Vagina (tissue), 2 donors: Measurements from ENCODE around the gene NUTM2F. TPM values are rescaled to one million over a fixed set of nuclear protein-coding genes. Genes with fewer than 3 reads are reported as not detected.

Experiments used
- DNase-seq, 2 donors: peaks; one replicate each; pipeline ENCODE4 v3.0.0-alpha.2; 2017; ENCODE audit errors: extremely low spot score in 2 of 2
- H3K27ac ChIP-seq: fragments of 200-600 bp; sonication (generic); one replicate; pipeline ENCODE4 v1.5.1; 2019
- H3K27me3 ChIP-seq: fragments of 200-600 bp; sonication (generic); one replicate; pipeline ENCODE4 v1.5.1; 2019
- H3K36me3 ChIP-seq, 2 donors: fragments of 200-600 bp; sonication (generic); one replicate each; pipeline ENCODE4 v1.5.1; 2017 to 2019
- H3K4me1 ChIP-seq: fragments of 200-600 bp; sonication (generic); one replicate; pipeline ENCODE4 v1.5.1; 2019
- H3K4me3 ChIP-seq, 2 donors: fragments of 200-600 bp; sonication (generic); 1 replicate in 1 of 2; 2 replicates in 1 of 2; pipeline ENCODE4 v1.5.1; 2016 to 2019
- H3K9me3 ChIP-seq: fragments of 200-600 bp; sonication (generic); one replicate; pipeline ENCODE4 v1.5.1; 2019
- POLR2A ChIP-seq, 2 donors: fragments of 450-650 bp; IDR thresholded peaks; one replicate each; pipeline ENCODE4 v1.6.1; 2017; ENCODE audit warnings: antibody characterized with exemption in 2 of 2, mild to moderate bottlenecking in 2 of 2, moderate library complexity in 2 of 2
- POLR2AphosphoS5 ChIP-seq, 2 donors: sonication (generic); formaldehyde crosslinking; IDR thresholded peaks; one replicate each; pipeline ENCODE4 v1.9.0; 2017; ENCODE audit warnings: antibody characterized with exemption in 2 of 2, mild to moderate bottlenecking in 2 of 2, low read depth in 1 of 2; ENCODE audit not compliant: insufficient read depth in 1 of 2
- intact Hi-C: fragments of 100-400 bp; cut with DNase I; formaldehyde crosslinking; loops from one replicate; pipeline ENCODE4 v1.15.1; 2023
- total RNA-seq: library from RNA; depleted of rRNA; stranded (reverse); fragments of >200 nt; gene quantifications from one replicate; pipeline ENCODE4 v1.2.3, GENCODE V29; 2016
- TF ChIP-seq, protein P1 (sequence below), 3 experiments: fragments of 450-650 bp in 2 of 3; fragments of 200-600 bp in 1 of 3; sonication (generic) in 1 of 3; IDR thresholded peaks; one replicate each; pipeline ENCODE4 v1.5.1; 2017 to 2019; ENCODE audit warnings: antibody characterized with exemption in 3 of 3, mild to moderate bottlenecking in 2 of 3, moderate library complexity in 2 of 3

NUTM2F gene
- total RNA-seq, 1 donor from 2014 or later, result not detected

DNA sequence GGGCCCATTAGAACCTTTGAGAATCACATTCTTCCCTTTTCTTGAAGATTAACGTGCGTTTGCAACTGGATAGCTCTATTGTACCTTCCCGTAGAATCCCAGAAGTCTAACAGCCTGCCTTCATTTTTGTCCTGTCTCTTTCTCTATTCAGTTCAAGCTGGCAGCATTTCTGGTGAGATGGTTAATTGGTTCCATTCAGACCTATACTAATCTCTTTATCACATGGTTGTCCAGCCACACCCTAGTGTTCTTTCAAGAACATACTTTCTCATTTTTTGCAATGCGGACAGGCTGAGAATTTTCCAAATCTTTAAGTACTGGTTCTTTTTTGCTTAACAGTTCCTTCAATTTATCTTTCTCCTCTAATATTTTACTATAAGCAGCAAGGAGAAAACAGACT is 26.0 kb downstream of the NUTM2F start:
- H3K4me3 ChIP-seq, result no peak overlapping the region
- no peaks in the 10 kb centered on the region for H3K9me3 ChIP-seq
- no peaks in the 10 kb centered on the region for H3K27me3 ChIP-seq
- DNase-seq, result no peak
- no peaks in the 10 kb centered on the region for H3K4me1 ChIP-seq
- intact Hi-C loops, result no loop called here
- no peaks in the 10 kb centered on the region for H3K36me3 ChIP-seq
- TF ChIP-seq POLR2A (IDR thresholded peaks at IDR 0.05) (no peak), POLR2AphosphoS5 (IDR thresholded peaks at IDR 0.05; ENCODE audit: insufficient read depth in 1 of 2, low read depth in 1 of 2) (no peak)
- TF ChIP-seq, protein P1, sequence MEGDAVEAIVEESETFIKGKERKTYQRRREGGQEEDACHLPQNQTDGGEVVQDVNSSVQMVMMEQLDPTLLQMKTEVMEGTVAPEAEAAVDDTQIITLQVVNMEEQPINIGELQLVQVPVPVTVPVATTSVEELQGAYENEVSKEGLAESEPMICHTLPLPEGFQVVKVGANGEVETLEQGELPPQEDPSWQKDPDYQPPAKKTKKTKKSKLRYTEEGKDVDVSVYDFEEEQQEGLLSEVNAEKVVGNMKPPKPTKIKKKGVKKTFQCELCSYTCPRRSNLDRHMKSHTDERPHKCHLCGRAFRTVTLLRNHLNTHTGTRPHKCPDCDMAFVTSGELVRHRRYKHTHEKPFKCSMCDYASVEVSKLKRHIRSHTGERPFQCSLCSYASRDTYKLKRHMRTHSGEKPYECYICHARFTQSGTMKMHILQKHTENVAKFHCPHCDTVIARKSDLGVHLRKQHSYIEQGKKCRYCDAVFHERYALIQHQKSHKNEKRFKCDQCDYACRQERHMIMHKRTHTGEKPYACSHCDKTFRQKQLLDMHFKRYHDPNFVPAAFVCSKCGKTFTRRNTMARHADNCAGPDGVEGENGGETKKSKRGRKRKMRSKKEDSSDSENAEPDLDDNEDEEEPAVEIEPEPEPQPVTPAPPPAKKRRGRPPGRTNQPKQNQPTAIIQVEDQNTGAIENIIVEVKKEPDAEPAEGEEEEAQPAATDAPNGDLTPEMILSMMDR (IDR thresholded peaks at IDR 0.05), result no peak
- H3K27ac ChIP-seq, result no peak overlapping the region

DNA sequence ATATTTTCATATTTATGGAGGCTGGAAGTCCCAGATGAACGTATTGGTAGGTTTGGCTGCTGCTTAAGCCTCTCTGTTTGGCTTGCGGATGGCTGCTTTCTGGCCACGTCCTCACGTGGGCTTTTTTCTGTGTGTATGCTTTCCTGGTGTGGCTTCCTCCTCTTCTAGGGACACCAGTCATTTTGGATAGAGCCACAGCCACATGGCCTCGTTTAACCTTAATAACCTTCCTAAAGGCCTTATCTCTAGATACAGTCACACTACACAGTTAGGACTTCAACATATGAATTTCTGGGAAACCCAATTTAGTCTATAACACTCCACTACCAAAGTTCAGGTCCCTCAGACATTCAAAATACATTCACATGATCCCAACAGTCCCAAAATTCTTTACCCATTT is 26.9 kb downstream of the NUTM2F start:
- Histone ChIP-seq H3K36me3 (no peaks in the 10 kb centered on the region), H3K9me3 (no peaks in the 10 kb centered on the region), H3K4me3 (no peak overlapping the region), H3K27me3 (no peaks in the 10 kb centered on the region), H3K27ac (no peak overlapping the region), H3K4me1 (no peaks in the 10 kb centered on the region)
- TF ChIP-seq POLR2A (IDR thresholded peaks at IDR 0.05), result no peak
- TF ChIP-seq POLR2AphosphoS5 (IDR thresholded peaks at IDR 0.05; ENCODE audit: insufficient read depth in 1 of 2, low read depth in 1 of 2), result no peak
- TF ChIP-seq, protein P1 (IDR thresholded peaks at IDR 0.05), result no peak
- DNase-seq, result no peak
- intact Hi-C loops, result no loop called here

DNA sequence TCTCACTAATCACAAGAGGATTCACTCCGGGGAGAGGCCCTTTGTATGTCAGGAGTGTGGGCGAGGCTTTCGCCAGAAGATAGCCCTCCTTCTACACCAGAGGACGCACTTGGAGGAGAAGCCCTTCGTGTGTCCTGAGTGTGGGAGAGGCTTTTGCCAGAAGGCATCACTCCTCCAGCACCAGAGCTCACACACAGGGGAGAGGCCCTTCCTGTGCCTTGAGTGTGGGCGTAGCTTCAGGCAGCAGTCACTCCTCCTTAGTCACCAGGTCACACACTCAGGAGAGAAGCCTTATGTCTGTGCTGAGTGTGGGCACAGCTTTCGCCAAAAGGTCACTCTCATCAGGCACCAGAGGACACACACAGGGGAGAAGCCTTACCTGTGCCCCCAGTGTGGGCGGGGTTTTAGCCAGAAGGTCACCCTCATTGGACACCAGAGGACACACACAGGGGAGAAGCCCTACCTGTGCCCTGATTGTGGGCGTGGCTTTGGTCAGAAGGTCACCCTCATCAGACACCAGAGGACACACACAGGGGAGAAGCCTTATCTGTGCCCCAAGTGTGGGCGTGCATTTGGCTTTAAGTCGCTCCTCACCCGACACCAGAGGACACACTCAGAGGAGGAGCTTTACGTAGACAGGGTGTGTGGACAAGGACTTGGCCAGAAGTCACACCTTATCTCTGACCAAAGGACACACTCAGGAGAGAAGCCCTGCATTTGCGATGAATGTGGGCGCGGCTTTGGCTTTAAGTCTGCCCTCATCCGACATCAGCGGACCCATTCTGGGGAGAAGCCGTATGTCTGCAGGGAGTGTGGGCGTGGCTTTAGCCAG is 27.8 kb downstream of the NUTM2F start:
- H3K27ac ChIP-seq, result no peak overlapping the region
- H3K9me3 ChIP-seq, result no peaks in the 10 kb centered on the region
- H3K36me3 ChIP-seq, result no peaks in the 10 kb centered on the region
- no peaks in the 10 kb centered on the region for H3K27me3 ChIP-seq
- TF ChIP-seq POLR2A (IDR thresholded peaks at IDR 0.05) (no peak), POLR2AphosphoS5 (IDR thresholded peaks at IDR 0.05; ENCODE audit: insufficient read depth in 1 of 2, low read depth in 1 of 2) (no peak)
- TF ChIP-seq, protein P1 (IDR thresholded peaks at IDR 0.05), result no peak
- H3K4me1 ChIP-seq, result no peaks in the 10 kb centered on the region
- intact Hi-C loops, result no loop called here
- DNase-seq, result no peak
- no peak overlapping the region for H3K4me3 ChIP-seq

DNA sequence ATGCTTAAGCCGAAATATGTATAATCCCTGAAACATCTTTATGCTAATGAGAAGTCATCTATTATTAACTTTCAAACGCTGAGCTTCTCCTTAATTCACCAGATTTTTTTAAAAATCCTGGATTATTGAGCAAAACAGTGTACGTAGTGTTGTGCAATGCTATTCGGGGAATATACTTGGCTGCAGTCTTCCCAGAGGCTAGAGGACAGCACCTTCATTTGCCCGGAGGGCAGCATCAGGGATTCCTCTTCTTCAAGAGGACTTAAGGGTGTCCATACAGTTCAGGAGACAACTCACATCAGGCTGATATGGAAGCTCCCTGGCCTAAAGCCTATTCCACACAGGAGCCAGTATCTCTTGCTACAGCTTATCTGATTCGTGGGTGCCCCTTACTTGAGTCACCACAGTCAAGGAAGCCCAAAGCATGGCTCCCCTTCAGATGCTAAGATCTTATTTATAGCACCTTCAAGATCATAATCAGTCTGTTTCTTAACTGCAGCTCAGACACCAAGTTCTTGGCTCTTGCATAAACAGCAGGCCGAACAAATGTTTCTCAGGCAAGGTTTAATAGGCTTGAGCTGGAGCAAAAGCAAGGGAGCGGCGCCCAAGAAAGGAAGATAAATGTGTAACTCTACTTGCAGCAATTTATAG is 29.4 kb downstream of the NUTM2F start:
- Histone ChIP-seq H3K4me1 (no peaks in the 10 kb centered on the region), H3K36me3 (peaks cover 0 to 6% of the 10 kb centered on the region in 2 donors), H3K4me3 (no peak overlapping the region), H3K27me3 (no peaks in the 10 kb centered on the region), H3K27ac (no peak overlapping the region), H3K9me3 (no peaks in the 10 kb centered on the region)
- intact Hi-C loops, result no loop called here
- TF ChIP-seq, protein P1 (IDR thresholded peaks at IDR 0.05), result no peak
- TF ChIP-seq POLR2AphosphoS5 (IDR thresholded peaks at IDR 0.05; ENCODE audit: insufficient read depth in 1 of 2, low read depth in 1 of 2), result no peak
- no peak for TF ChIP-seq POLR2A (IDR thresholded peaks at IDR 0.05)
- no peak for DNase-seq

DNA sequence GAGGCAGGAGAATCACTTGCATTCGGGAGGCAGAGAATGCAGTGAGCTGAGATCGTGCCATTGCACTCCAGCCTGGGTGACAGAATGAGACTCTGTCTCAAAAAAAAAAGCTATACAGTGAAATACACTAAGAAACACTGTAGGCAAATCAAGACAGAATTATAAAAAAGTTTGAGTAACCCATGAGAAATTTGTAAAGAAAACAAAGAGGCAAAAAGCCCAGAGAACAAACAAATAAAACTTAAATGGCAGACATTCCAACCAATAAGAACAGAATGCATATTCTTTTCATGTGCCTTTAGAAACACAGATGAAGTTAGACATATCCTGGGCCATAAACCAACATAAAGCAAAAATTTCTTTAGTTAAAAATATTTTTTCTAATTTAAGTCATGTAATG is 38.8 kb downstream of the NUTM2F start:
- no peak overlapping the region for H3K4me3 ChIP-seq
- H3K4me1 ChIP-seq, result no peaks in the 10 kb centered on the region
- peaks cover 0 to 12% of the 10 kb centered on the region in 2 donors for H3K36me3 ChIP-seq
- H3K9me3 ChIP-seq, result no peaks in the 10 kb centered on the region
- no peaks in the 10 kb centered on the region for H3K27me3 ChIP-seq
- DNase-seq, result no peak
- H3K27ac ChIP-seq, result no peak overlapping the region
- TF ChIP-seq, protein P1 (IDR thresholded peaks at IDR 0.05), result no peak
- TF ChIP-seq POLR2AphosphoS5 (IDR thresholded peaks at IDR 0.05; ENCODE audit: insufficient read depth in 1 of 2, low read depth in 1 of 2), result no peak
- no peak for TF ChIP-seq POLR2A (IDR thresholded peaks at IDR 0.05)
- intact Hi-C loops, result no loop called here
